M059J (cell line): ENCODE data around the gene NOTCH1. TPM values are rescaled to one million over a fixed set of nuclear protein-coding genes. Genes with fewer than 3 reads are reported as not detected.
A peak's percentile ranks its signal among the peaks of the same experiment; 100 is the strongest.
"Not testable (repeated sequence)": the region's sequence is repeated elsewhere in the genome, so short reads cannot be mapped to it uniquely, and the experiment has no call there.

Experiments used
- DNase-seq: peaks from one replicate; pipeline ENCODE4 v3.0.0-alpha.2; 2012; ENCODE audit warnings: low read depth
- total RNA-seq: library from RNA; depleted of rRNA; stranded (reverse); fragments of >200 nt; shearing (Covaris generic); gene quantifications from 2 replicates; pipeline ENCODE4 v1.2.3, GENCODE V29; 2014

The NOTCH1 gene
- total RNA-seq, 1 experiment from 2014 or later = 12.1 TPM

DNA sequence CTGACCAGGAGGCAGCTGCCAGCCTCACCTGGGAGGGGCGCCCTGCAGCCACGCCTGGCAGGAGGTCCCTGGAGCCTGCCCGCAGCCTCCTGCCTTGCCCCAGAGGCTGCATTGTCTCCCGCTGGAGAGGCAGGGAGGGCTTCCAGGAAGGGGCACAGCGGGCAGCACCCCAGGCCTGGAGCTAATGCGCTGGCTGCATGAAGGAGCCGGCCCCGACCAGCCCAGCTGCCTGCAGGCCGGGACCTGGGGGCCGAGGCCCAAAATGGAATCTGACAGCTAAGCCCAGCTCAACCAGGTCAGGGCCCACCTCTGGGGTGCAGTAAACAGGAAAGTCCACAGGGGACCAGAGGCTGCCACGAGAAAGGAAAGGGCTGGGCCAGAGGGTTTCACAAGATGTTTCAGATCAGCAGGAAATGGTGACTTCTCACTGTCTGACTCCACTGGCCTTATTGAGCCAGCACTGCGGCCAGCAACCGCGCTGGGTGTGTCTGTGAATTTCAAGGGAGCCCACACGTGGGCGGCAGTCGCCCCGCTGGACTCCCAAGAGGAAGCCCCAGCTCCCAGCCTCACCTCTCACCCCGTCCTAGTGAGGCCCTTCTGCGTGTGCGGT lies 18.6 kb upstream of the NOTCH1 start:
- peak; percentile 35 for DNase-seq

GRCh38 chr9:136563646-136564325 lies 17.9 kb upstream of the NOTCH1 start:
- no peak for DNase-seq

DNA sequence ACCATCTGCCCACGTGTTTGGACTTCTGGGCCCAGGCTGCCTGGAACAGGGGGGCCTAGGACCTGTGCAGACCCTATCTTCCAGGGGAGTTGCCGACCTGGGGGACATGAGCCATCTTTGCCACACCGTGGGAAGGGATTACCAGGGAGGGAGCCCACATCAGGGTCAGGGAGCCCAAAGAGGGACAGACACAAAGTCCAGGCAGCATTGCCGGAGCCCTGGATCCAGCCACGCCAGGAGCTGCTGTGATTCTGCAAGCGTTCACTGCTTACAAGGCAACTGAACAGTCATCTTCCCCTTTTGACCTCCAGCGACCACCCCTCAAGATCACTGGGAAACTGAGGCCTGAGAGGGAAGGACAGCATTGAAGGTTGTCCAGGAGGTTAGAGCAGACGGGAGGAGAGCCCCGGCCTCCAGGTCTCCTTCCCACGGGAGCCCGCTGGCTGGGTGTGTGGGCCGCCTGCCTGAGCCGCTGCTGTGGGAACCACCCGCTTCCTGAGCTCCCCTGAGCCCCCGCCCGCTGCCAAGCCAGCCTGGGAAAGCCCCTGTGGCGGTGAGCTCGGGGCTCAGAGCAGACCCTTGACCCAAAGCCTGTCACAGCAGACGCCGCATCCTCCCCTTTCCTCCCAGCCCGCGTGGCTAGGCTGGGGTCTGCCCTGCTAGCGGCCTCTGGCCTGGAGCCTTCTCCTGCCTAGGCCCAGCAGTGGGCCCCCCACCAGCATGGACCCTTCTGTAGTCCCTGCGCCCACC lies 17.1 kb upstream of the NOTCH1 start:
- DNase-seq = no peak

GRCh38 chr9:136561779-136562178 lies 15.9 kb upstream of the NOTCH1 start:
- no peak for DNase-seq

- DNase-seq = no peak
These were observed 14.7 kb upstream of the NOTCH1 start for GRCh38 chr9:136560586-136560985.

GRCh38 chr9:136559371-136559770 lies 13.5 kb upstream of the NOTCH1 start:
- DNase-seq = not testable (repeated sequence)

DNA sequence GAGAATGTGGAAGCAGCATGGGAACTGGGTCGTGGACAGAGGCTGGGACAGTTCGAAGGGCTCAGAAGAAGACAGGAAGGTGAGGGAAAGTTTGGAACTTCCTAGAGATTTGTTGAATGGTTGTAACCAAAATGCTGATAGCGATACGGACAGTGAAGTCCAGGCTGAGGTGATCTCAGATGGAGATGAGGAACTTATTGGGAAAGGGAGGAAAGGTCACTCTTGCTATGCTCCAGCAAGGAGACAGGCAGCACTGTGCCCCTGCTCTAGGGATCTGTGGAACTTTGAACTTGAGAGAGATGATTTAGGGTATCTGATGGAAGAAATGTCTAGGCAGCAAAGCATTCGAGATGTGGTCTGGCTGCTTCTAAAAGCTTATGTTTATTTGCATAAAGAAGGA lies 13.0 kb upstream of the NOTCH1 start:
- DNase-seq = not testable (repeated sequence)

GRCh38 chr9:136558373-136558772 lies 12.5 kb upstream of the NOTCH1 start:
- peak; percentile 38 for DNase-seq

DNA sequence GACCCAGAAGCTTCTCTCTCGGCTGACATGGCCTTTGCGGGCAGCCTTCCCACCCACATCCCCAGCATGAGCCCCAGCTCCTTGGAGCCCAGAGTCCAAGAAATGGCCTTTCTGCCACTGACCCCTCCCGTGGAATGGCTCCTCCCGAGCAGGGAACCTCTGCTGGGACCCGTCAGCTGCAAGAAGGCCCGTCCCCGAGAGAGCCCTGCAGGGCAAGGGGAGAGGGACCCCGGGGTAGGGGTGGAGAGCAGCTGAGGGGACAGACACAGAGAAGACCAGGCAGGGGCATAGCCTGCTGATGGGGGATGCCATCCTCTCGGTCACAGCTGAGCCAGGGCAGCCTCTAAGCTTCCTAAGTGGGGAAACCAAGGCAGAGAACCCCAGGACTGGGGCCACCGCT lies 11.2 kb upstream of the NOTCH1 start:
- DNase-seq = no peak

GRCh38 chr9:136556166-136556565 lies 10.3 kb upstream of the NOTCH1 start:
- DNase-seq = no peak

DNA sequence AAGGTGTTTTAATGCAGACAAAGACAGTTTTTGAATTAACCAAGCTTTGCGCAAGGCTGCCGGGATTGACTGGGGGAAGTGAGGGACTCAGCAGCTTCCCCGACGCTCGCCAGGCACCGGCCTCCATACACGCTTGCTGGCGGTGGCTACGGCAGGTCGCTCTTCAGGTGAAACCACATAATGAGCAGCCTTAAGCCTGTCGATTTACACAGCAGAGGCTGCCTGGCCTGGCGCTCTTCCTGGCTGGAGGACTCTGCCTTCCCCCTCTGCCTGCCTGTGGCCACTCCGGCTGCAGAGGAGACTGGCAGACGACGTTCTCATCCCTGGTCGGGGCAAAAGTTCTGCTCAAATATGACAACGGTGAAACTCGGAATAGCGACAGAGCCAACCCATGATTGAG lies 9.0 kb upstream of the NOTCH1 start:
- no peak for DNase-seq

DNA sequence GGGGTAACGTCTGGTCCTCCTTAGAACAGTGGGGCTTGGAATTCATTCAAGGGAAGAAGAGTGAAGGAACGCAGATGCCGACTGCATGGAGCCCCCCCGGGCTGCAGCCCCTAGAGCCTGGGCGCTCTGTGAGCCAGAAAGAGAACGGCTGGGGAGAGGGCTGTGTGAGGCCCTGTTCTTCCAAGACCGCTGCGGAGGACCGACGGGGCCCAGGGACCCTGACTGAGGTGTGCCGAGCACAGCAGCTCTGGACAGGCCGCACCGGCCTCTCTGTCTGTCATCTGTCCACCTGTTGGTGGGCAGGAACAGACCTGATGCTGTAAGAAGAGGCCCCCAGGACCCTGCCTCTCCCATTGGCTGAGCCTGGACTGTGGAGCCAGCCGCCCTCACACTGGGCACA lies 7.7 kb upstream of the NOTCH1 start:
- no peak for DNase-seq

GRCh38 chr9:136552117-136552703 lies 6.4 kb upstream of the NOTCH1 start:
- DNase-seq = peak; percentile 67

- DNase-seq = peak; percentile 76
These were observed 5.7 kb upstream of the NOTCH1 start for GRCh38 chr9:136551401-136552116.

DNA sequence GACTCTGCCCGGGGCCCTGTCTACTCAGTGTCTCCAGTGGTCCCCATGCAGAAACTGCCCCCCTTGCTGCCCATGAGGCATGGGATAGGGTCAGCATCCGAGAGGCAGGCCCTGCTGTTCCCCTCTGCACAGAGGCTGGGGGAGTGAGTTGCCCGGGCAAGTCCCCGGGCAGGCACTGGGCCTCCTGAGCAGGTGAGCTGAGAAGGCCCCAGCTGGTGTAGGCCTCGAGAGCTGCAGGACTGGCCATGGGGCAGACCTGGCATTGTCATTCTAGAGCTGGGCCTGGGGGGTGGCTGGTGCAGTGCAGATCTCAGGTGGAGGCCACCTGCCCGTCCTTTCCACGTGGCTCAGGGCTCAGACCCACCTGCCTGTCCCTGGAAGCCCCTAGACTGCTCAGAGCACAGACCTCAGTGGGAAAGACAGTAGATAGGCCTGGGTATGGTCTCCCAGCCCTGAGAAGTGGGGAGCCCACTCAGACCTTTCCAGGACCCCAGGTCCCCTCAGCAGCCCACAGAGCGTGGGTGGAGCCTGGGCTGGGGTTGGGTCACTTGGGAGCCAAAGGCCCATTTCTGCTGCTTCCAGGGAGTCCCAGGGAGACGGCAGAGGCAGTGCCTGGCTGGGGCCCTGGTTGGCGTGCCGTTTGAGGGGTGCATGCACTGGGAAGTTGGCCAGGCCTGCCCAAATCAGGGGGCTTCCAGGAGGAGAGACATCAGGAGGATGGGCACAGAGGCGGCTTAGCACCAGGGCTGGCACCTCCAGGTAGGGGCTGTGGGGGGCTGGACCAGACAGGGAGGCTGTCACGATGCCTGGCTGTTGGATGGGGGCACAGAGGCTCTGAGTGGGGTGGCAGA lies 4.8 kb upstream of the NOTCH1 start:
- no peak for DNase-seq

DNA sequence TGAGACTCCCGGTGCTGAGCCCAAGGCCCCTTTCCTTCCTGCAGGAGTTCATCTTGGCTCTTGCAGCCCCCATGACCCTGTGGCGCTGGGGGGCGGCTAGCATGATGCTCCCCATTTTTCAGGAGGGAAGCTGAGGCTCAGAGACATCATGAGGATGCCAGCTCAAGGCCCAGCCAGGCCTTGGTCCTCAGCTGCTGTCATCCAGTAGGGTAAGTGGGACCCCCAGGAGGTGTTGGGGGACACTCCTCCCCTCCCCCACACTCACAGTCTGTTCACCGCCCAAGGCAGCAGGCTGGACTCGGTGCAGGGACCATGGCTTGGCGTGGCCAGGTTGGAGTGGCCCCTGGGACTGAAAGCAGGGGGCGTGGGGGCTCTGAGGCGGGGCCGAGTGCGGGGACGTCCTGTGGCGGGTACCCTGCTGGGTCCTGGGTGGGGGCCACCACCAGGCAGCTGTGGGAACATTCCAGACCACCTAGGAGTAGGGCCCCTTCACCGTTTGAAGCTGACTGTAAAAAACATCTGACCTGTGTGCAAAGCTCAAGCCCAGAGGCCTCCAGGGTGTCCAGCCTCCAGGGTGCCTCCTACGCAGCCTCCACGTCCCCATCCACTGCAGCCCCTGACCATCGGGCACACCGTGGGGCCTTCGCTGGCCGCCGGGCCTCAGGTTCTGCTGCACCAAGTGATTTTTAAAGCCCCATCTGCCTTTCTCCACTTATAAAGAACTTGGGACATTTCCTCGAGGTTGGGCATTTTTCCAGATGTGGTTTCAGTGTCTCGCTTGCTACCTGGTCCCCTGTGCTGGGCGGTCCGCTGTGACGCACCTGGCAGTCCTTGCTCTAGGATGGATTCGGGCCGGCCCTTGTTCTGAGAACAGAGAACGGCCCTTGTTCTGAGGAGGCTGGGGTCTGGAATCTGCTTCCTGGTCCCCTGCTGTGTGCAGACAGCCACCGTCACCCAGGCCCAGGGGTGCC lies 3.4 kb upstream of the NOTCH1 start:
- DNase-seq = no peak

DNA sequence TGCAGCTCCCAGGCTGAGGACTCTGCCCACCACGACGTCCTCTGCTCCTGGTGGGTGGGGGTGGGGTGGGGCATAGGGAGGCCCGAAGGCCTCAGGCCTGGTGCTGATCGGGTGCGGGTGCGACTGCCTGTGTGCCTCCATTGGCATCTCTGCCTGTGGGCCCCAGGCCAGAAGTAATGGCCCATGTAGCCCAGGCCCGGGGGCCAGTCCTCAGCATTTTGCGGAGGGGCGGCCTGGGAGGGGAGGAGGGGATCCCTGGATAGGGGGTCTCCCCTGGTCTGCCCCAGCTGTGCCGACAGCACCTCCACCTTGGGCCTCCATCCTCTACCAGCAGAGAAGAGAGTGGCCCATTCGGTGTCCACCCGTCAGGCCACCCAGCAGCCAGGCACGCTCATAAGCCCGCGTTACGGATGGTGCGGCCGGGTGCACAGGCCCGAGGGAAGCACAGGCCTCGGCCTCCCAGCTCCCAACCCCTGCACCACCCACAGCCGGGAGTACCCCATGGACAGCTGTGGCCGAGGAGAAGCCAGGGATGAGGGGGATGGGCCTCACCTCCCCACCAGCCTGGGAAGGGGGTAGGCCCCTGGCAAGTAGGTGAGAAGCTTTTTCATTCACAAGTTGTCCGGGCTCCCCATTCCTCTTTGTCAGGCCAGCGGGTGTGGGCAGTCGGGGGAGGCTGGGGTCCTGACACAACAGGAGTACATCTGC lies 1.8 kb upstream of the NOTCH1 start:
- no peak for DNase-seq

- peak; percentile 65 for DNase-seq
These were observed 1.1 kb upstream of the NOTCH1 start for GRCh38 chr9:136546697-136547501.

- DNase-seq = no peak
These were observed 220 bp downstream of the NOTCH1 start for GRCh38 chr9:136545692-136545964.
